Neuron (in vitro differentiated cells): ENCODE measurements around the gene VPS33A.
A peak's percentile ranks its signal among the peaks of the same experiment; 100 is the strongest.

Experiments
- H2AFZ ChIP-seq: one replicate; pipeline ENCODE4 v1.6.1; 2013; ENCODE audit warnings: low read depth, mild to moderate bottlenecking, inconsistent platforms, low read length, moderate library complexity
- H3K27me3 ChIP-seq: one replicate; pipeline ENCODE4 v1.6.1; 2013; ENCODE audit warnings: low read length; ENCODE audit not compliant: insufficient read depth
- H3K36me3 ChIP-seq: one replicate; pipeline ENCODE4 v1.6.1; 2013; ENCODE audit warnings: low read length; ENCODE audit not compliant: insufficient read depth
- H3K4me1 ChIP-seq: one replicate; pipeline ENCODE4 v1.6.1; 2013; ENCODE audit warnings: low read length; ENCODE audit not compliant: insufficient read depth
- H3K4me3 ChIP-seq: 2 replicates; pipeline ENCODE4 v1.5.1; 2013; ENCODE audit warnings: mild to moderate bottlenecking, low read length, moderate library complexity
- H3K9me3 ChIP-seq: one replicate; pipeline ENCODE4 v1.6.1; 2013; ENCODE audit warnings: low read length

VPS33A gene

GRCh38 chr12:122243965-122244364, 22.3 kb downstream of the VPS33A start:
- Histone ChIP-seq H2AFZ (no peak overlapping the region), H3K36me3 (peaks cover 32% of the 10 kb centered on the region), H3K27me3 (no peaks in the 10 kb centered on the region), H3K4me1 (no peaks in the 10 kb centered on the region), H3K9me3 (no peaks in the 10 kb centered on the region), H3K4me3 (no peak overlapping the region)

- H3K27me3 ChIP-seq: no peaks in the 10 kb centered on the region
- H2AFZ ChIP-seq: no peak overlapping the region
- H3K4me1 ChIP-seq: no peaks in the 10 kb centered on the region
- H3K4me3 ChIP-seq: no peak overlapping the region
- no peaks in the 10 kb centered on the region for H3K9me3 ChIP-seq
- H3K36me3 ChIP-seq: peaks cover 40% of the 10 kb centered on the region
These were observed 27.4 kb downstream of the VPS33A start for GRCh38 chr12:122238861-122239260.

GRCh38 chr12:122235741-122236140, 30.6 kb downstream of the VPS33A start:
- Histone ChIP-seq H2AFZ (no peak overlapping the region), H3K27me3 (no peaks in the 10 kb centered on the region), H3K36me3 (peaks cover 51% of the 10 kb centered on the region), H3K4me1 (no peaks in the 10 kb centered on the region), H3K4me3 (no peak overlapping the region), H3K9me3 (no peaks in the 10 kb centered on the region)

- Histone ChIP-seq H3K9me3 (no peaks in the 10 kb centered on the region), H3K4me1 (no peaks in the 10 kb centered on the region), H2AFZ (no peak overlapping the region), H3K36me3 (peaks cover 59% of the 10 kb centered on the region), H3K27me3 (no peaks in the 10 kb centered on the region), H3K4me3 (no peak overlapping the region)
These were observed 33.6 kb downstream of the VPS33A start for GRCh38 chr12:122232691-122233090.

- H3K4me3 ChIP-seq: no peak overlapping the region
- H3K4me1 ChIP-seq: peaks cover 10% of the 10 kb centered on the region
- H3K9me3 ChIP-seq: no peaks in the 10 kb centered on the region
- no peak overlapping the region for H2AFZ ChIP-seq
- H3K27me3 ChIP-seq: no peaks in the 10 kb centered on the region
- H3K36me3 ChIP-seq: peaks cover 57% of the 10 kb centered on the region
These were observed 35.5 kb downstream of the VPS33A start for GRCh38 chr12:122230798-122231197.

- H3K4me3 ChIP-seq: no peak overlapping the region
- H3K27me3 ChIP-seq: no peaks in the 10 kb centered on the region
- H2AFZ ChIP-seq: no peak overlapping the region
- peaks cover 30% of the 10 kb centered on the region for H3K4me1 ChIP-seq
- H3K36me3 ChIP-seq: peaks cover 41% of the 10 kb centered on the region
- no peaks in the 10 kb centered on the region for H3K9me3 ChIP-seq
These were observed 38.2 kb downstream of the VPS33A start for GRCh38 chr12:122228092-122228491.

- Histone ChIP-seq H3K9me3 (no peaks in the 10 kb centered on the region), H3K36me3 (peaks cover 39% of the 10 kb centered on the region), H3K27me3 (no peaks in the 10 kb centered on the region), H3K4me1 (peaks cover 38% of the 10 kb centered on the region), H3K4me3 (no peak overlapping the region), H2AFZ (no peak overlapping the region)
These were observed 39.0 kb downstream of the VPS33A start for GRCh38 chr12:122227341-122227740.

- H3K4me1 ChIP-seq: peaks cover 38% of the 10 kb centered on the region
- H3K36me3 ChIP-seq: peaks cover 40% of the 10 kb centered on the region
- no peaks in the 10 kb centered on the region for H3K9me3 ChIP-seq
- no peaks in the 10 kb centered on the region for H3K27me3 ChIP-seq
- H3K4me3 ChIP-seq: peak overlapping the region; percentile 54
- H2AFZ ChIP-seq: peak overlapping the region; percentile 52
These were observed 39.7 kb downstream of the VPS33A start for GRCh38 chr12:122226366-122227125.

GRCh38 chr12:122225683-122226365, 40.5 kb downstream of the VPS33A start, which contains the start of gene DIABLO:
Gene DIABLO (minus strand): TSS chr12:122226052. CDS start chr12:122226014, 38 bp downstream.
- Histone ChIP-seq H3K27me3 (no peaks in the 10 kb centered on the region), H3K36me3 (peaks cover 41% of the 10 kb centered on the region), H2AFZ (peak within 1 kb of the TSS; percentile 52), H3K4me3 (peak within 1 kb of the TSS; percentile 79), H3K9me3 (no peaks in the 10 kb centered on the region), H3K4me1 (peaks cover 38% of the 10 kb centered on the region)

GRCh38 chr12:122216445-122216844, 49.8 kb downstream of the VPS33A start:
- Histone ChIP-seq H2AFZ (no peak overlapping the region), H3K9me3 (no peaks in the 10 kb centered on the region), H3K4me3 (no peak overlapping the region), H3K27me3 (no peaks in the 10 kb centered on the region), H3K4me1 (no peaks in the 10 kb centered on the region), H3K36me3 (peaks cover 85% of the 10 kb centered on the region)

- Histone ChIP-seq H3K4me1 (no peaks in the 10 kb centered on the region), H3K36me3 (peaks cover 84% of the 10 kb centered on the region), H3K27me3 (no peaks in the 10 kb centered on the region), H2AFZ (no peak overlapping the region), H3K9me3 (no peaks in the 10 kb centered on the region), H3K4me3 (no peak overlapping the region)
These were observed 50.5 kb downstream of the VPS33A start for GRCh38 chr12:122215771-122216170.

GRCh38 chr12:122208073-122208820, 58.0 kb downstream of the VPS33A start:
- Histone ChIP-seq H3K4me3 (no peak overlapping the region), H3K27me3 (peaks cover 22% of the 10 kb centered on the region), H3K36me3 (peaks cover 60% of the 10 kb centered on the region), H2AFZ (no peak overlapping the region), H3K9me3 (no peaks in the 10 kb centered on the region), H3K4me1 (peaks cover under 1% of the 10 kb centered on the region)

- H3K27me3 ChIP-seq: peaks cover 30% of the 10 kb centered on the region
- peaks cover 3% of the 10 kb centered on the region for H3K4me1 ChIP-seq
- H3K4me3 ChIP-seq: no peak overlapping the region
- peaks cover 54% of the 10 kb centered on the region for H3K36me3 ChIP-seq
- no peaks in the 10 kb centered on the region for H3K9me3 ChIP-seq
- no peak overlapping the region for H2AFZ ChIP-seq
These were observed 58.9 kb downstream of the VPS33A start for GRCh38 chr12:122207391-122207790.
